RWPE2 (cell line): ENCODE results near the gene FAM114A1.
"Not testable (repeated sequence)": the region's sequence is repeated elsewhere in the genome, so short reads cannot be mapped to it uniquely, and the experiment has no call there.

Source experiments
- ATAC-seq: fragments of 200-7000 bp; cut with Tn5 transposase; 3 replicates; pipeline ENCODE4 v1.9.1; 2021; ENCODE audit warnings: low read depth
- DNase-seq: peaks from one replicate; pipeline ENCODE4 v3.0.0-alpha.2; 2020; ENCODE audit warnings: low spot score
- H3K27ac ChIP-seq: fragments of 450-650 bp; 2 replicates; pipeline ENCODE4 v1.5.1; 2017; ENCODE audit warnings: mild to moderate bottlenecking; ENCODE audit not compliant: poor library complexity, severe bottlenecking
- H3K27me3 ChIP-seq: fragments of 250-450 bp; sonication (Bioruptor Pico); 2 replicates; pipeline ENCODE4 v1.5.1; 2021; ENCODE audit warnings: mild to moderate bottlenecking, moderate library complexity; ENCODE audit not compliant: insufficient read depth, poor library complexity, severe bottlenecking
- H3K36me3 ChIP-seq: fragments of 250-450 bp; sonication (Bioruptor Pico); 2 replicates; pipeline ENCODE4 v1.5.1; 2020; ENCODE audit warnings: low read depth, mild to moderate bottlenecking, moderate library complexity
- H3K4me1 ChIP-seq: fragments of 250-450 bp; sonication (Bioruptor Pico); 2 replicates; pipeline ENCODE4 v1.5.1; 2021; ENCODE audit warnings: mild to moderate bottlenecking, moderate library complexity; ENCODE audit not compliant: insufficient read depth, poor library complexity, severe bottlenecking
- H3K4me3 ChIP-seq: fragments of 250-450 bp; sonication (Bioruptor Pico); 2 replicates; pipeline ENCODE4 v1.5.1; 2021; ENCODE audit warnings: mild to moderate bottlenecking, moderate library complexity; ENCODE audit not compliant: severe bottlenecking
- H3K9me3 ChIP-seq: fragments of 250-450 bp; sonication (Bioruptor Pico); 2 replicates; pipeline ENCODE4 v1.5.1; 2021; ENCODE audit warnings: mild to moderate bottlenecking, moderate library complexity; ENCODE audit not compliant: severe bottlenecking
- CTCF ChIP-seq: fragments of 450-650 bp; IDR thresholded peaks from one replicate; pipeline ENCODE4 v1.5.1; 2017; ENCODE audit warnings: mild to moderate bottlenecking, moderate library complexity; ENCODE audit not compliant: poor library complexity, severe bottlenecking

The FAM114A1 gene

GRCh38 chr4:38955957-38956356, 88.4 kb downstream of the FAM114A1 start:
- Histone ChIP-seq H3K27me3 (no peaks in the 10 kb centered on the region), H3K36me3 (no peaks in the 10 kb centered on the region), H3K4me1 (no peaks in the 10 kb centered on the region), H3K27ac (no peak overlapping the region), H3K9me3 (no peaks in the 10 kb centered on the region), H3K4me3 (no peak overlapping the region)
- ATAC-seq (no peak), DNase-seq (no peak)
- TF ChIP-seq CTCF: no peak

- Histone ChIP-seq H3K9me3 (no peaks in the 10 kb centered on the region), H3K36me3 (no peaks in the 10 kb centered on the region), H3K27me3 (no peaks in the 10 kb centered on the region), H3K27ac (no peak overlapping the region), H3K4me1 (no peaks in the 10 kb centered on the region), H3K4me3 (no peak overlapping the region)
- no peak for DNase-seq
- no peak for TF ChIP-seq CTCF
- no peak for ATAC-seq
Measured at GRCh38 chr4:38957261-38957815, 89.7 kb downstream of the FAM114A1 start.

GRCh38 chr4:38957893-38958292, 90.3 kb downstream of the FAM114A1 start:
- no peaks in the 10 kb centered on the region for H3K9me3 ChIP-seq
- no peaks in the 10 kb centered on the region for H3K36me3 ChIP-seq
- DNase-seq (no peak), ATAC-seq (no peak)
- TF ChIP-seq CTCF: no peak
- no peak overlapping the region for H3K4me3 ChIP-seq
- no peak overlapping the region for H3K27ac ChIP-seq
- no peaks in the 10 kb centered on the region for H3K27me3 ChIP-seq
- H3K4me1 ChIP-seq: no peaks in the 10 kb centered on the region

- ATAC-seq (no peak), DNase-seq (no peak)
- Histone ChIP-seq H3K4me3 (no peak overlapping the region), H3K27ac (no peak overlapping the region), H3K9me3 (no peaks in the 10 kb centered on the region), H3K4me1 (no peaks in the 10 kb centered on the region), H3K27me3 (no peaks in the 10 kb centered on the region), H3K36me3 (no peaks in the 10 kb centered on the region)
- TF ChIP-seq CTCF: no peak
Measured at GRCh38 chr4:38958453-38959190, 91.0 kb downstream of the FAM114A1 start.

GRCh38 chr4:38959248-38959647, 91.6 kb downstream of the FAM114A1 start:
- not testable (repeated sequence) for H3K4me1 ChIP-seq, H3K27me3 ChIP-seq, H3K36me3 ChIP-seq, ATAC-seq, DNase-seq, H3K4me3 ChIP-seq, H3K27ac ChIP-seq, H3K9me3 ChIP-seq
